ENCODE measurements around the gene ZNF526.

ZNF526 gene, protein sequence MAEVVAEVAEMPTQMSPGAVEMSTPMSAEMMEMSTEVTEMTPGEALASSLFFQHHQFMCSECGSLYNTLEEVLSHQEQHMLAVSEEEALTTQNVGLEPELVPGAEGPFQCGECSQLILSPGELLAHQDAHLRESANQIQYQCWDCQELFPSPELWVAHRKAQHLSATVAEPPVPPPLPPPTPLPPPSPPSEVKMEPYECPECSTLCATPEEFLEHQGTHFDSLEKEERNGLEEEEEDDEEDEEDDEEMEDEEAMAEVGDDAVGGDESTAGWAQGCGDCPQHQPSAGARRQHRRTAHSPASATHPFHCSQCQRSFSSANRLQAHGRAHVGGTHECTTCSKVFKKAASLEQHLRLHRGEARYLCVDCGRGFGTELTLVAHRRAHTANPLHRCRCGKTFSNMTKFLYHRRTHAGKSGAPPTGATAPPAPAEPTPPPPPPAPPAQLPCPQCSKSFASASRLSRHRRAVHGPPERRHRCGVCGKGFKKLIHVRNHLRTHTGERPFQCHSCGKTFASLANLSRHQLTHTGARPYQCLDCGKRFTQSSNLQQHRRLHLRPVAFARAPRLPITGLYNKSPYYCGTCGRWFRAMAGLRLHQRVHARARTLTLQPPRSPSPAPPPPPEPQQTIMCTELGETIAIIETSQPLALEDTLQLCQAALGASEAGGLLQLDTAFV

GRCh38 chr19:42219812-42220750 lies at the start of gene ZNF526:
ZNF526 (plus strand) TSS chr19:42220312; CDS start chr19:42224404, 4,092 bp downstream.
- peak; percentile 91 for DNase-seq

DNA sequence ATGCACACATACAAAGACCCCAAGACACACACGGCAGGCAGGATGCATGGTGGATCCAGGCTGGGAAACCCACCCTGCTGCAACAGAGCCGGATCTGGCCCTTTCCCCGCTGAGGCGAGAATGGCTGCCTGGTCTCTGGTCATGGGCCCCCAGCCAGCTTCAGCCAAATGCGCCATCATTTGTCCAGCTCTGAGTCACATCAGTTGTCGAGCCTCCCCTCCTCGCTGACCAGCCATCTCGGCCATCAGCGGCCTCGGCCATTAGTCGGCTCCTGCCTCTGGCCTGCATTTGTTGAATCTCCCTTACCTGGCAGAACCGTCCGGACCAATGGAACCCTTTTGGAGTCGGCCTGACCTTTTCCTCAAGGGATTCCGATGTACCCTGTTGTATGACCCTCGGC lies 49.4 kb upstream of the ZNF526 start:
- DNase-seq, result no peak

- DNase-seq, result no peak
Observed at GRCh38 chr19:42172261-42172660, 47.9 kb upstream of the ZNF526 start.

- DNase-seq, result no peak
Observed at GRCh38 chr19:42173695-42174094, 46.4 kb upstream of the ZNF526 start.

GRCh38 chr19:42174188-42174587 lies 45.9 kb upstream of the ZNF526 start:
- DNase-seq, result no peak

GRCh38 chr19:42174958-42175734 lies 45.0 kb upstream of the ZNF526 start:
- no peak for DNase-seq

DNA sequence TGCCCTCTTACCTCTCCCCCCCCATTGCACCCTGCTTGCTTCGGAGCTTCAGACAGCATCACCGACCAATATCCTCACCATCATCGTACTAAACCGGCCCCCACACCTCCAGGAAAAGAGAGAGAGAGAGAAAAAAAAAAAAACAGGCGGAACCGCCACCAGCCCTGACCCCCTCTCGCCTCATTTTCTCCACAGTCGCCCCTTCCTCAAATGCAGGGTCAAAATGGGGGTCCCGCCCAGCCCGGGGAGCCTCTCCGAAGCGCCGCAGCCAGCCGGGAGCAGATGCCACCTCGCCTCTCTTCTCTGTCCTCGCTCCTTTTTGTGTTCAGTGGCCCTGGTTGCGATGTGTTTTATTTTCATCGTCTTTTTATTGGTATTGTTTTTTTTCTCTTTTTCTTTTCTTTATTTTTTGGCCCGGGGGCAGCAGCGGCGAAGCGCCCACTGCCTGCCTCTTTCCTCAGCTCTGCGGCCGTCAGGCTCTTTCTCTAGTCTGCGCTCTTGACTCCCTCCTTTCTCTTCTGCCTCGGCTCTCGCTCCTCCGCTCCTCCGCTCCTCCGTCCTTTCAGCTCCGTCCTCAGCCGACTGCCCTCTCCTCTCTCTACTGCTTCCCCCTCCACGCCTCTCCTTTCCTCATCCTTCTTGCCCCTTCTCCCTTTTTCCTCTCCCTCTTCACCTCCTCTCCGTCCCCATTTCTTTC lies 44.0 kb upstream of the ZNF526 start:
- DNase-seq, result no peak

- DNase-seq, result peak; percentile 81
Observed at GRCh38 chr19:42176649-42176989, 43.5 kb upstream of the ZNF526 start.

DNA sequence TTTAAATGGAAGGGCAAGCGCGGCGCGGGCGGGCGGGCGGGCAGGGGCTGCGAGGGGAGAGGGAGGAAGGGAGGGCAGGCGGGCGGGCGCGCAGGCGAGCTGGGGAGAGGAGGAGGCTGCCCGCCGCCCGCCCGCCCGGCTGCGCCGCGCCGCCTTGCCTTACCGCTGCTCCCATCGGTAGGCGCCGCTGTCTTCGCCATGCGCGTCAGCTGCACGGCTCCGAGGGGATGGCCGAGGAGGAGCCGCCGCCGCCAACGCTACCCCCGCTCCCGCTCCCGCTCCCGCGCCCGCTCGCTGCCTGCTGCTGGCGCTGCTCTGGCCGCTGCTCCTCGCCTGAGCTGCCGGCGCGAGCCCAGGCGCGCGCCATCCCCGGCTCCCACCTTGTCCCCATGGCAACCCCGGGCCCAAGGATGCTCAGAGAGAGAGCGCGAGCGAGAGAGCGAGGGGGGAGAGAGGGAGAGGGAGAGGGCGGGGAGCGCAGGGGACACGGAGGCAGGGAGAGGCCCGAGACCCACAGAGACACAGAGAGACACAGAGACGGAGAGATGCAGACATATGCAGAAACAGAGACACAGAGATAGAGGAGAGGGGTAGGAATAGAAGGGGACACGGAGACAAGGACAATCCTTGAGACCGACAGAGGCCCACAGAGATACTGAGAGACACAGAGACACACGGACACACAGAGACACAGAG lies 43.0 kb upstream of the ZNF526 start:
- peak; percentile 95 for DNase-seq

- DNase-seq, result no peak
Observed at GRCh38 chr19:42177686-42178019, 42.5 kb upstream of the ZNF526 start.

DNA sequence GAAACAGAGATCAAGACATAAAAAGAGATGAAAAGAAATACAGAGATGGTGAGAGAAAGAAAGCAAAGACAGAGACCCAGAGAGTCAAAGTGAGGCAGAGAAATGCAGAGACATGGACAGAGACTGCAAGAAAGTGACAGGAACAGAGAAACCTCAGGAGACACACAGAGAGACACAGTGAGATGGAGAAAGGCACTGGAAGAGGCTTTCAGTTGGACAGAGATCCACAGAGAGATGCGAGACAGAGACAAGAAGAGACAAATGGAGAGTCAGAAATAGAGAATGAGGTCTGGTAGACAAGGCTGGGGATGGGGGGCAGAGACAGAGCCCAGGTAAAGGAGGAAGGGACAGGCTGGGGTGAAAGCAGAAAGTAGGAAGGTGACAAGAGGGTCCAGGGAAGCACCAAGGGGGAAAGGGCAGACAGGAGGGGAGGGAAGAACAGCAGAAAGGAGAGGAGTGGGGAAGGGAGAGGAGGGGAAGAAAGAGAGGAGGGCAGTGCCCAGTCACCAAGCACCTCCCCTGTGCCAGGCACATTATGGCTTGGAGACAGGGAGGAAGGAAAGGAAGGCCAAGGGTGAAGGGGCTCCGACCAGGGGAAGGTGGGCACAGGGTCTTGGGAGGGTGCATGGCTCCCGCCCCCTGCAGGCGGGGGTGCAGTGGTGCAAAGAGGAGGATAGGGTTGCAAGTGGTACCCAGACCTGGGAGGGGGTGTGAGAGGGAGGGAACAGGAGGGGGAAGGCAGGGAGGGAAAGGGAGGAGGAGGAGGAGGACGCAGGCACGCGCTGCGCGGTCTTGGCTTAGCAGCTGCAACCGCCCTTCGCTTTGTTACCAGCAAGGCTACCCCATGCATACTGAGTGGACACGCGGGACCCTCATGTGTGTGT lies 41.1 kb upstream of the ZNF526 start:
- DNase-seq, result no peak

GRCh38 chr19:42184401-42184861 lies 35.7 kb upstream of the ZNF526 start:
- peak; percentile 62 for DNase-seq

GRCh38 chr19:42185277-42185676 lies 34.8 kb upstream of the ZNF526 start:
- DNase-seq, result no peak

GRCh38 chr19:42188665-42189064 lies 31.4 kb upstream of the ZNF526 start:
- no peak for DNase-seq

- DNase-seq, result no peak
Observed at GRCh38 chr19:42189133-42189532, 31.0 kb upstream of the ZNF526 start.

DNA sequence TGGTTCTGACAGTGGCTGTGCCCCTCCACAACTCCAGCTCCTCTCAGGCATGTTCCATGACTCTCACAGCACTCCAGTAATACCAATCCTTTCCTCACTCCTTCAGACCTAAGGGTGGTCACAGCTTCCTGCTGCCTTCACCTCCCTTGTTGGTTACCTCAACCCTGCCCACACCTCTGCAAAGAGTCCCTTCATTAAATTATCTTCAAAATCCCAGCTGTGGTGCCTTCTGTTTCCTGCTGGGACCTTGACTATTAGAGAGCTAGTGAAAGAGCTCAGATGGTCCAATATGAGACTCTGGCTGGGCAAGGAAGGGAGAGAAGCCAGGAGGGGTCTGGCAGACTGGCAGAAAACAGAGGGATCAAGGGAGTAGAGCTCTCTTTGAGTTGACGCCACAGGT lies 28.8 kb upstream of the ZNF526 start:
- DNase-seq, result no peak

GRCh38 chr19:42191855-42192254 lies 28.3 kb upstream of the ZNF526 start:
- peak; percentile 81 for DNase-seq

DNA sequence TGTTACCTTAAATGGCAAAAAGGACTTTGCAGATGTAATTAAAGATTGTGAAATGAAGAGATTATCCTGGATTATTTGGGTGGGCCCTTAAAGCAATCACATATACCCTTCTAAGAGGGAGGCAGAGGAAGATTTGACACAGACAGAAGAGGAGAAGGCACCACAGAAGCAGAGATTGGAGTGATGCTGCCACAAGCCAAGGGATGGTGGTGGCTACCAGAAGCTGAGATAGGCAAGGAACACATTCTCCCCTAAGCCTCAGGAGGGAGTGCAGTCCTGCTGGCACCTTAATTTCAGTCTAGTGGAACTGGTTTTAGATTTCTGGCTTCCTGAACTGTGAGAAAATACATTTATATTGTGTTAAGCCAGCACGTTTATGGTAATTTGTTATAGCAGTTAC lies 26.8 kb upstream of the ZNF526 start:
- no peak for DNase-seq

- no peak for DNase-seq
Observed at GRCh38 chr19:42193706-42194105, 26.4 kb upstream of the ZNF526 start.

All from NCI-H510A (cell line).